Neural cell (in vitro differentiated cells): ENCODE measurements around the gene RALGPS2. TPM values are rescaled to one million over a fixed set of nuclear protein-coding genes. Genes with fewer than 3 reads are reported as not detected.

Experiments used
- H2AFZ ChIP-seq: fragments of 200-600, 300-800 bp; sonication (generic), shearing (Covaris generic); 2 replicates; pipeline ENCODE4 v1.6.0; 2014; ENCODE audit warnings: low read depth, mild to moderate bottlenecking, antibody characterized with exemption, low read length, moderate library complexity
- H3F3A ChIP-seq: fragments of 200-600 bp; shearing (Covaris generic); 2 replicates; pipeline ENCODE4 v1.6.1; 2016; ENCODE audit warnings: mild to moderate bottlenecking, moderate library complexity, mixed read lengths, antibody characterized with exemption, low read length; ENCODE audit not compliant: insufficient read depth, poor library complexity, severe bottlenecking
- H3K27ac ChIP-seq: fragments of 200-600, 300-800 bp; sonication (generic), shearing (Covaris generic); 2 replicates; pipeline ENCODE4 v1.5.1; 2014; ENCODE audit warnings: mild to moderate bottlenecking, low read length, moderate library complexity
- H3K27me3 ChIP-seq: fragments of 300-800, 200-600 bp; sonication (generic), shearing (Covaris generic); 2 replicates; pipeline ENCODE4 v1.6.0; 2014; ENCODE audit warnings: mild to moderate bottlenecking, low read depth, low read length, moderate library complexity; ENCODE audit not compliant: insufficient read depth
- H3K36me3 ChIP-seq: fragments of 300-800, 200-600 bp; sonication (generic), shearing (Covaris generic); 2 replicates; pipeline ENCODE4 v1.5.1; 2014; ENCODE audit warnings: mild to moderate bottlenecking, antibody characterized with exemption, low read length, moderate library complexity; ENCODE audit not compliant: insufficient read depth
- H3K4me2 ChIP-seq: fragments of 300-800, 200-600 bp; sonication (generic), shearing (Covaris generic); 2 replicates; pipeline ENCODE4 v1.6.0; 2014; ENCODE audit warnings: mild to moderate bottlenecking, low read length
- H3K4me3 ChIP-seq: fragments of 300-800, 200-600 bp; sonication (generic), shearing (Covaris generic); 2 replicates; pipeline ENCODE4 v1.5.1; 2014; ENCODE audit warnings: mild to moderate bottlenecking, low read length, moderate library complexity
- H3K79me2 ChIP-seq: fragments of 200-600 bp; shearing (Covaris generic); replicated peaks from 2 replicates; pipeline ENCODE4 v1.6.0; 2014; ENCODE audit warnings: mild to moderate bottlenecking, low read length, moderate library complexity; ENCODE audit not compliant: insufficient read depth
- H3K9ac ChIP-seq: fragments of 300-800, 200-600 bp; sonication (generic), shearing (Covaris generic); 2 replicates; pipeline ENCODE4 v1.6.1; 2016; ENCODE audit warnings: mild to moderate bottlenecking, low read length, mixed read lengths
- H3K9me2 ChIP-seq: fragments of 200-600 bp; shearing (Covaris generic); 2 replicates; pipeline ENCODE4 v1.6.1; 2016; ENCODE audit warnings: mild to moderate bottlenecking, low read length, mixed read lengths; ENCODE audit not compliant: insufficient read depth
- H3K9me3 ChIP-seq: fragments of 200-600, 300-800 bp; sonication (generic), shearing (Covaris generic); 2 replicates; pipeline ENCODE4 v1.6.1; 2016; ENCODE audit warnings: mild to moderate bottlenecking, mixed run types, low read length, moderate library complexity, mixed read lengths
- H4K20me1 ChIP-seq: fragments of 200-600 bp; shearing (Covaris generic); 2 replicates; pipeline ENCODE4 v1.6.1; 2016; ENCODE audit warnings: mild to moderate bottlenecking, mixed run types; ENCODE audit not compliant: insufficient read depth
- CTCF ChIP-seq: fragments of 450-650 bp; IDR thresholded peaks from 2 replicates; pipeline ENCODE4 v1.5.1; 2014; ENCODE audit warnings: antibody characterized with exemption, mild to moderate bottlenecking, moderate library complexity; ENCODE audit not compliant: poor library complexity, severe bottlenecking
- EP300 ChIP-seq: fragments of 450-650 bp; conservative IDR thresholded peaks from 2 replicates; pipeline ENCODE4 v1.6.1; 2014; ENCODE audit warnings: antibody characterized with exemption, mild to moderate bottlenecking, moderate library complexity; ENCODE audit not compliant: poor library complexity, severe bottlenecking
- EZH2 ChIP-seq: fragments of 200-600, 300-800 bp; shearing (Covaris generic), sonication (generic); IDR thresholded peaks from 2 replicates; pipeline ENCODE4 v1.6.1; 2014; ENCODE audit warnings: antibody characterized with exemption, low read length, borderline replicate concordance, mild to moderate bottlenecking; ENCODE audit not compliant: insufficient read depth, poor library complexity, severe bottlenecking
- MXI1 ChIP-seq: fragments of 450-650 bp; conservative IDR thresholded peaks from 2 replicates; pipeline ENCODE4 v1.6.1; 2014; ENCODE audit warnings: antibody characterized with exemption, mild to moderate bottlenecking; ENCODE audit not compliant: poor library complexity, severe bottlenecking
- POLR2AphosphoS5 ChIP-seq: IDR thresholded peaks from 2 replicates; pipeline ENCODE4 v1.6.1; 2012
- RAD21 ChIP-seq: fragments of 450-650 bp; conservative IDR thresholded peaks from 2 replicates; pipeline ENCODE4 v1.6.1; 2014; ENCODE audit warnings: antibody characterized with exemption, mild to moderate bottlenecking, moderate library complexity
- REST ChIP-seq: IDR thresholded peaks from 2 replicates; pipeline ENCODE4 v1.6.1; 2012; ENCODE audit warnings: borderline replicate concordance
- SMC3 ChIP-seq: fragments of 450-650 bp; conservative IDR thresholded peaks from 2 replicates; pipeline ENCODE4 v1.6.1; 2014; ENCODE audit warnings: antibody characterized with exemption, mild to moderate bottlenecking, moderate library complexity; ENCODE audit not compliant: poor library complexity
- TAF1 ChIP-seq: IDR thresholded peaks from 2 replicates; pipeline ENCODE4 v1.6.1; 2012; ENCODE audit warnings: low read depth
- polyA plus RNA-seq: library from polyadenylated mRNA; depleted of rRNA; stranded (reverse); fragments of >200 nt; gene quantifications from 2 replicates; pipeline ENCODE4 v1.2.3, GENCODE V29; 2014

The RALGPS2 gene
- polyA plus RNA-seq, 1 donor from 2014 or later: 26.6 TPM

- Histone ChIP-seq H3K36me3 (no peaks in the 10 kb centered on the region), H2AFZ (no peak overlapping the region), H3K9ac (no peak overlapping the region), H3K4me3 (no peak overlapping the region), H3K9me2 (no peaks in the 10 kb centered on the region), H3K9me3 (no peaks in the 10 kb centered on the region), H3K4me2 (no peak overlapping the region), H3K27me3 (no peaks in the 10 kb centered on the region), H4K20me1 (no peaks in the 10 kb centered on the region), H3F3A (no peaks in the 10 kb centered on the region), H3K27ac (no peak overlapping the region), H3K79me2 (no peaks in the 10 kb centered on the region)
- TF ChIP-seq RAD21 (no peak), SMC3 (no peak), POLR2AphosphoS5 (no peak), CTCF (no peak)
Observed at GRCh38 chr1:178955391-178955954, 230.4 kb downstream of the RALGPS2 start.

- Histone ChIP-seq H3K9me2 (no peaks in the 10 kb centered on the region), H3K27me3 (no peaks in the 10 kb centered on the region), H3F3A (no peaks in the 10 kb centered on the region), H3K4me2 (no peak overlapping the region), H4K20me1 (no peaks in the 10 kb centered on the region), H3K36me3 (no peaks in the 10 kb centered on the region), H2AFZ (no peak overlapping the region), H3K9ac (no peak overlapping the region), H3K9me3 (no peaks in the 10 kb centered on the region), H3K27ac (no peak overlapping the region), H3K4me3 (no peak overlapping the region), H3K79me2 (no peaks in the 10 kb centered on the region)
- TF ChIP-seq EZH2: no peak
- no peak for TF ChIP-seq POLR2AphosphoS5
- no peak for TF ChIP-seq MXI1
- no peak for TF ChIP-seq SMC3
- TF ChIP-seq EP300: no peak
- TF ChIP-seq CTCF: no peak
- no peak for TF ChIP-seq REST
- TF ChIP-seq TAF1: no peak
- no peak for TF ChIP-seq RAD21
Observed at GRCh38 chr1:178958491-178958890, 233.4 kb downstream of the RALGPS2 start.
